ENCODE data around the gene TSHZ2.

DNA sequence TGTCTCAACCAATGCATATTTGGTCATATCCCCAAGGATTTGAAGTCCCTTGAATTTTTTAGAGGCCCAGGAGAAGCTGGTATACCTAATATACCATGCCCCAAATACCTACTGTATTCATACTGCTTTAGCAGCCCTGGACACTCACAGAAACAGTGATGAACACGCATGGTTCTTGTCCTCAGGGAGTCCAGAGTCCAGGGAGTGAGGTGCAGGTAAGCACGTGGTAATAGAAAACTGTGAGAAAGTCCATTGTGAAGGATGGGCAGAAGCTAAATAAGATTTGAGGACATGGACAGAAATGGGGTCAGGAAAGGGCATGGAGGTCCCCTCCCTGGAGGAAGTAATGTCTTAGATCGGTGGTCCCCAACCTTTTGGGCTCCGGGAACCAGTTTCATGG is 85.4 kb downstream of the TSHZ2 start:
- TF ChIP-seq POLR2A (IDR thresholded peaks at IDR 0.05), result no peak
- TF ChIP-seq, protein P1, sequence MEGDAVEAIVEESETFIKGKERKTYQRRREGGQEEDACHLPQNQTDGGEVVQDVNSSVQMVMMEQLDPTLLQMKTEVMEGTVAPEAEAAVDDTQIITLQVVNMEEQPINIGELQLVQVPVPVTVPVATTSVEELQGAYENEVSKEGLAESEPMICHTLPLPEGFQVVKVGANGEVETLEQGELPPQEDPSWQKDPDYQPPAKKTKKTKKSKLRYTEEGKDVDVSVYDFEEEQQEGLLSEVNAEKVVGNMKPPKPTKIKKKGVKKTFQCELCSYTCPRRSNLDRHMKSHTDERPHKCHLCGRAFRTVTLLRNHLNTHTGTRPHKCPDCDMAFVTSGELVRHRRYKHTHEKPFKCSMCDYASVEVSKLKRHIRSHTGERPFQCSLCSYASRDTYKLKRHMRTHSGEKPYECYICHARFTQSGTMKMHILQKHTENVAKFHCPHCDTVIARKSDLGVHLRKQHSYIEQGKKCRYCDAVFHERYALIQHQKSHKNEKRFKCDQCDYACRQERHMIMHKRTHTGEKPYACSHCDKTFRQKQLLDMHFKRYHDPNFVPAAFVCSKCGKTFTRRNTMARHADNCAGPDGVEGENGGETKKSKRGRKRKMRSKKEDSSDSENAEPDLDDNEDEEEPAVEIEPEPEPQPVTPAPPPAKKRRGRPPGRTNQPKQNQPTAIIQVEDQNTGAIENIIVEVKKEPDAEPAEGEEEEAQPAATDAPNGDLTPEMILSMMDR (IDR thresholded peaks at IDR 0.05), result no peak

All from heart left ventricle (tissue), 13 donors.